Mesothelial cell of epicardium (in vitro differentiated cells): ENCODE results near the gene ST6GAL1. TPM values are rescaled to one million over a fixed set of nuclear protein-coding genes. Genes with fewer than 3 reads are reported as not detected.
A peak's percentile ranks its signal among the peaks of the same experiment; 100 is the strongest.
"Not testable (repeated sequence)": the region's sequence is repeated elsewhere in the genome, so short reads cannot be mapped to it uniquely, and the experiment has no call there.

ENCODE experiments used
- DNase-seq, 2 experiments: peaks; one replicate each; pipeline ENCODE4 v3.0.0; 2021; ENCODE audit warnings: low spot score in 2 of 2; ENCODE audit not compliant: unreplicated experiment in 2 of 2
- H3K27ac Mint-ChIP-seq: 2 replicates; pipeline ENCODE4 v1.8.0; 2021; ENCODE audit warnings: mixed read lengths
- H3K27me3 Mint-ChIP-seq: 2 replicates; pipeline ENCODE4 v1.8.0; 2021; ENCODE audit warnings: low read depth, mixed read lengths
- H3K36me3 Mint-ChIP-seq: 2 replicates; pipeline ENCODE4 v1.8.0; 2021; ENCODE audit warnings: mixed read lengths
- H3K4me1 Mint-ChIP-seq: 2 replicates; pipeline ENCODE4 v1.8.0; 2021; ENCODE audit warnings: mixed read lengths
- H3K4me3 Mint-ChIP-seq: 2 replicates; pipeline ENCODE4 v1.8.0; 2021; ENCODE audit warnings: mild to moderate bottlenecking, moderate library complexity, mixed read lengths
- H3K9me3 Mint-ChIP-seq: 2 replicates; pipeline ENCODE4 v1.8.0; 2021; ENCODE audit warnings: mixed read lengths
- CTCF ChIP-seq: fragments of 200-600 bp; sonication (generic); IDR thresholded peaks from one replicate; pipeline ENCODE4 v1.5.0; 2021; ENCODE audit warnings: antibody characterized with exemption; ENCODE audit not compliant: unreplicated experiment
- total RNA-seq: library from RNA; stranded (reverse); gene quantifications from 3 replicates; pipeline ENCODE4 v1.2.1, GENCODE V29; 2021

ST6GAL1 gene
- total RNA-seq, 1 donor from 2014 or later: 50.3 TPM

DNA sequence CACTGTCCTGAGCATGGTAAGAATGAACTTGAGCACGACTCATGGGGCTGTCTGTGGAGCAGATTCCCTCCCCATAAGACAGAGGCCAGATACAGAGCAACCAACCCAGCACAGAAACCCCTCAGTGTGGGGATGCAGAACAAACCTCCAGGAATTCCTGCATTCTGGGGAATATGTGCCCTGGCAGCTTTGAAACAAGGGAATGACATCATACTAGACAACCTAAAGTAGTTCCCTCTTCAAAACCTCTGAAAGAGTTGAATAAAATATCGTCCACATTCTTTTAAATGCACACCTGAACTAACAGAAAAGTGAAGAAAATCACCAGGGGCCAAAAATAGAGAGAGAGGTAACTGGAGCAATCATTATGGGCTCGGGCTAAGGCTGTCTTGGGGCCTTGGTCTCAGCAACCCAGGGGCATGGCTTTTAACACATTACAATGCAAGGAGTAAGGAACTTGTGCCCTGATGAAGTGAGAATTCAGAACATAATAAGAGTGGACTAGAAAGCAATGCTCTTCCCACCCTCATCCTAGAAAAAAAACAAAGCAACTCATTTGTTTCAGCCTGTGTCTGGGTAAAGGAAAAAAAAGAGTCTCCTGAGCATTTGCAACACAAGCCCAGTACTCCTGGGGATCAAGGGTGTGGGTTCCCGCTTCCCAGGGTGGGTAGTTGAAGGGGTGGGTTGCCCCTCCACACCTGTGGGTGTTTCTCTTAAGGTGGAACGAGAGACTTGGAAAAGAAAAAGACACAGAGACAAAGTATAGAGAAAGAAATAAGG, 43.9 kb upstream of the ST6GAL1 start:
- Mint-ChIP-seq H3K4me1 (peaks cover 28% of the 10 kb centered on the region), H3K4me3 (no peak overlapping the region), H3K9me3 (no peaks in the 10 kb centered on the region), H3K36me3 (no peaks in the 10 kb centered on the region), H3K27me3 (no peaks in the 10 kb centered on the region), H3K27ac (peak overlapping the region; percentile 13)
- no peak for DNase-seq
- no peak for TF ChIP-seq CTCF

- H3K27me3 Mint-ChIP-seq, H3K4me3 Mint-ChIP-seq, H3K9me3 Mint-ChIP-seq, H3K36me3 Mint-ChIP-seq, DNase-seq, H3K27ac Mint-ChIP-seq: not testable (repeated sequence)
- H3K4me1 Mint-ChIP-seq: peaks cover 28% of the 10 kb centered on the region
Measured at GRCh38 chr3:186887507-186887938, 42.8 kb upstream of the ST6GAL1 start.

GRCh38 chr3:186888569-186888968, 41.8 kb upstream of the ST6GAL1 start:
- H3K27me3 Mint-ChIP-seq: no peaks in the 10 kb centered on the region
- no peak overlapping the region for H3K4me3 Mint-ChIP-seq
- H3K4me1 Mint-ChIP-seq: peaks cover 28% of the 10 kb centered on the region
- no peak for DNase-seq
- peak overlapping the region; percentile 56 for H3K27ac Mint-ChIP-seq
- no peak for TF ChIP-seq CTCF
- no peaks in the 10 kb centered on the region for H3K9me3 Mint-ChIP-seq
- H3K36me3 Mint-ChIP-seq: no peaks in the 10 kb centered on the region

- peaks cover 28% of the 10 kb centered on the region for H3K4me1 Mint-ChIP-seq
- H3K4me3 Mint-ChIP-seq, H3K27ac Mint-ChIP-seq, DNase-seq, H3K27me3 Mint-ChIP-seq, H3K9me3 Mint-ChIP-seq, H3K36me3 Mint-ChIP-seq: not testable (repeated sequence)
Measured at GRCh38 chr3:186889698-186890097, 40.6 kb upstream of the ST6GAL1 start.

DNA sequence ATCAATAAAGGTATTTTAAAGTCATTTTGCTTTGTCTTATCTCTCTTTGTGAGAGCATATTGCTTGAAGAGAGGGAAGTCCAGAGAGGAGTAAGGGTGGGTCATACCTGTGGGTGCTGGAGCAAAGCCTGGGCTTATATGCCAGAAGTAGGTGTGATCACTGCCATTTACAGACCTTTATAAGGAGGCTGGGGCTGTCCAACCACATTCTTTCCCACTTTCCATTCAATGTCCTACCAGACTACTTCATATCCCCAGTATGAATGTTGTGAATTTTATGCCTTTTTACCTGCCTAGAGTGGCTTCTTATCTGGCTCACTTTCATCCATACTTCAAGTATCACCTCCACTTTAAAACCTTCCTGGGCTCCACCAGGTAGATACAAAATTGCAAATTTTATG, 39.4 kb upstream of the ST6GAL1 start:
- Mint-ChIP-seq H3K27ac (no peak overlapping the region), H3K9me3 (peaks cover 4% of the 10 kb centered on the region), H3K4me1 (peaks cover 34% of the 10 kb centered on the region), H3K4me3 (no peak overlapping the region), H3K27me3 (no peaks in the 10 kb centered on the region), H3K36me3 (no peaks in the 10 kb centered on the region)
- no peak for TF ChIP-seq CTCF
- no peak for DNase-seq

- not testable (repeated sequence) for H3K36me3 Mint-ChIP-seq, H3K9me3 Mint-ChIP-seq, H3K4me3 Mint-ChIP-seq, H3K27ac Mint-ChIP-seq, DNase-seq, H3K27me3 Mint-ChIP-seq
- H3K4me1 Mint-ChIP-seq: peaks cover 39% of the 10 kb centered on the region
Measured at GRCh38 chr3:186893071-186893470, 37.3 kb upstream of the ST6GAL1 start.

DNA sequence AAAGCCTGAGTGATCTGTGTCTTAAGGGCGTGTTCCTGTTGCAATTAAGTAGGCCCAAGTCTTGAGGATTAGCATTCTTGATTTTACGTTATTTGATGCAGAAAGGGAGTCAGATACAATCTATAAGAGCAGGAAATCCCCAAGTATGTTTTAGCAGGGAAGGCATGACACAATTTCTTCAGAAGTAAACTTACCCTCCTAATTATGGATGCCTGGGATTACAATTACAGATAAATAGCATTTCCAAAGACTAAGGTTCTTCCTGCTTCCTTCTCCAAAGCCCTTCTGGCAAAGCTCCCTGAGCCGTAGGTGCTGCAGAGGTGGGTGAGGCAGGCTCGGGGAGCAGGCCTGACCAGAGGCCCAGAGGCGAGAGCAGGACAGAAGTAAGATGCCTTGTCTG, 34.9 kb upstream of the ST6GAL1 start:
- Mint-ChIP-seq H3K4me1 (peaks cover 35% of the 10 kb centered on the region), H3K27me3 (no peaks in the 10 kb centered on the region), H3K9me3 (peaks cover 8% of the 10 kb centered on the region), H3K36me3 (no peaks in the 10 kb centered on the region), H3K27ac (peak overlapping the region; percentile 92), H3K4me3 (no peak overlapping the region)
- no peak for DNase-seq
- TF ChIP-seq CTCF: no peak
